ENCODE results near the gene CREG2.
"Not testable (repeated sequence)": the region's sequence is repeated elsewhere in the genome, so short reads cannot be mapped to it uniquely, and the experiment has no call there.

The CREG2 gene

DNA sequence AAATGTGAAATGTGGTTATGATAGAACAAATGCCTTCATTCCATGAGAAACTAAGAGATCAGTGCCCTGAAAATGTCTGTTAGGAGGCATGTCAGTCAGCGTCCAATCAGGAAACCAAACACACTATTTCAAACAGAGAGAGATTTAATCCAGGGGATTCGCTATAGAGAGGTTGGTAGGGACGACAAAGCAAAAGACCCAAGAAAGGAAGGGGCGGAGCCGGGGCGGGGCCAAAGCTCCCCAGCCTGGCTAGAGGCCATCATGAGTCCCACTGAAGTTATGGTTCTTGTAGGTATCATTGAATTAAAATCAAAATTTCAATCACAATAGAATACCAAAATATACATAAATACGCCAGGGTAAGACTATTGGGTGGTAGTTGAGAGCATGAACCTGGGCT lies 45.9 kb downstream of the CREG2 start:
- peak in 1 of 4 experiments; percentile 9 for DNase-seq

DNA sequence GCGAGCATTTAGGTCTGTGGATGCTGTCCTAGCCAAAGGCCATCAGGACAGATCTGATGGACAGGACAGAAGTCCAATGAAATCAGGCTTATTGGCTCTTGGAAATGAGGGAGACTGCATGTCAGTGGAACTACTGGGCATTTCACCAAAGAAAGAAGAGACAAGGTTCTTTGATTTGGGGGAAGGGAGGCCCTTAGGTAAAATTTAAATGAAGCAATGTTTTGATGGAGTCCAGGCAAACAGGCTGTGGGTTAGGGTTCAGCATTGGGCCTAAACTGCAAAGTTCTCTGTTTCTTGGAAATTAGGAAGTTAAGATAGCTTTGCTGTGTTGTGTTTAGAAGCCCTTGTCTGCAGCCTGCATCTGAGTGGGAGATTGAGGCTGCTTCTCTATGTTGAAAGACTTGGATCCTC lies 47.2 kb downstream of the CREG2 start:
- DNase-seq: no peak

DNA sequence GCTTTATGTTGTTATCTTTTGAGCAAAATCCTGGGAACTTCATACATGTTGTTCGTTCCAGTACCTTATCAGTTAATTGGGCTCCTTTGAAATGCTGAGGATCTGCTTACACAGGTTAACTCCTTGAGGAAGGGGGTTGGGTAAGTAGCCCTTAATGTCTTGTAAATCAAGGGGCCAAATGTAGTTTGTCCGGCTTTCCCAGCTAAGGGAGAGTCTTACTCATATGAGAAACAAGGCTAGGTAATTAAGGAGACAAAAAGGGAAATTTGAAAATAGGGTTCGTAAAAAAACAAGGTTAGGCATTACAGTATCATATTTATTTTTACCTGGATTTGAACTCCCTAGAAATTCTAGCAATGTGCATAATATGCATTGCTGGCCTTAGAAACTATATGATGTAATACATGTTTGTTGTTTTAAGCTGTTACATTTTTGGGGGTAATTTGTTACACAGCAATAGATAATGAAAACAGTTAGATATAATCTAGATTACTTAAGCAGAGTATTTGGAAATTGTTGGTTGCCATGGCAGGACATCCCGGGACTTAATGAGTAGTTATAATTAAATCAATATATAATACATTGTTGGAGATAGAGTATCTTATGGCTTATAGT lies 47.9 kb downstream of the CREG2 start:
- DNase-seq: no peak

DNA sequence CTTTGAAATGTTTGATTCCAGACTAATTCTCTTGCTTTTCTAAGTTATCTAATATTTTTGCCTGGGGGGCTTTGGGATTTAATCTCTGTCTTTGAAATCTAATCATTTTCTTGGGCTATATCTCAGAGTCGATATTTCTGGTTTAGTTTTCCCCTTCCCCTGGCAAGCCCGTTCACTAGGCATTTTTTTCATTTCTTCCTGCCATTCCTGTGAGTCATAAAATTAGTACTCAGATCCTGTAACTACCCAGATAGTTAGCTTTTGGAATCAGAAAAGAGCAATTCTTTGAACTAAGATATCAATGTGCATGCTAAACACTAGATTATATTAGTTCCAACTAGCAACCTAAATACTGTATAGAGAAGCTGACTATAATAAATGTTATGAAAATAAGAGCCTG lies 49.4 kb downstream of the CREG2 start:
- DNase-seq: no peak

DNA sequence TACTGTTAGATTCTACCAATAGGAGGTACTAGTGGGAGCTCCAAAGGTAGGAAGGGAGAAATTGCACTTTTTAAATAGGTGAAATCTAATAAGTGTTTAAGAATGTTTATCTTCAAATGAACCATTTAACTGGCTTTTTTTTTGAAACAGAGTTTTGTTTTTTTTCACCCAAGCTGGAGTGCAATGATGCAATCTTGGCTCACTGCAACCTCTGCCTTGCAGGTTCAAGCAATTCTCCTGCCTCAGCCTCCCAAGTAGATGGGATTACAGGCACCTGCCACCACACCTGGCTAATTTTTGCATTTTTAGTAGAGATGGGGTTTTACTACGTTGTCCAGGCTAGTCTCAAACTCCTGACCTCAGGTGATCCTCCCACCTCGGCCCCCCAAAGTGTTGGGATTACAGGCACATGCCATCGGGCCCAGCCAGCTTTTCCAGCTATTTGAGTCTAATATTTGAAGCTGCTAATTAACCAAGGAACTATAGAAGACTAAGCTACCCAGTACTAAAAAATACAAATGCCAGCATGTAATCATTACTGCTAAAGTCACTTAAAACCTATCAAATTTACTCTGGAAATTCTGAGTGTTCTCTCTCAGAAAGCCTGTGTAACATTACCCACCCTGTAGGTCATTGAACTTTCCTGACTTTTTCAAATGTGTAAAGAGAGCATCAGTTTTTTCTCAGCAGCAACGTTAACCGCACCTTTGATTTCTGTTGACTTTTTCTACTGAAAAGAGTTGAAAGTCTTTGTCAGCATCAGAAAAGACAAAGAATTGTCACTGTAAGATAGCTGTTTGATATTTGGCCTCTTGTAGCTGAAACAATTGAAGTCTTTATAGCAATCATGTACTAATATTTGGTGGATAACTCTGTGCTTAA lies 54.2 kb downstream of the CREG2 start:
- DNase-seq: no peak

DNA sequence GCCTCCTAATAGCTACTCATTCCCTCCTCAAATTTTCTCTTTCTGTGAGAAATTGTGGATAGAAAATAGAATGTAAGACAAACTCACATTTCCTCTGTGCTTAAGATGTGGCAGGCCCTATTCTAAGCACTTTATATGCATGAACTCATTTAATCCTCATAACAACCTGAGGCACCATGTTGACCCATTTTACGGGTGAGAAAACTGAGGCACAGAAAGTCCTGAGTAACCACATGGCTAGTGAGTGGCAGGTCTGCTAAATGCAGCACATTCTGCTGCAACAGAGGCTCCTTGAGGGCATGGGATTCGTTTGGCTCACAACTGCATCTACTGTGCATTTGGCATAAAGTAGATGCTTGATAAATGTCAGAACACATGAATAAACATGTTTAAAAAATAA lies 56.1 kb downstream of the CREG2 start:
- no peak for DNase-seq

DNA sequence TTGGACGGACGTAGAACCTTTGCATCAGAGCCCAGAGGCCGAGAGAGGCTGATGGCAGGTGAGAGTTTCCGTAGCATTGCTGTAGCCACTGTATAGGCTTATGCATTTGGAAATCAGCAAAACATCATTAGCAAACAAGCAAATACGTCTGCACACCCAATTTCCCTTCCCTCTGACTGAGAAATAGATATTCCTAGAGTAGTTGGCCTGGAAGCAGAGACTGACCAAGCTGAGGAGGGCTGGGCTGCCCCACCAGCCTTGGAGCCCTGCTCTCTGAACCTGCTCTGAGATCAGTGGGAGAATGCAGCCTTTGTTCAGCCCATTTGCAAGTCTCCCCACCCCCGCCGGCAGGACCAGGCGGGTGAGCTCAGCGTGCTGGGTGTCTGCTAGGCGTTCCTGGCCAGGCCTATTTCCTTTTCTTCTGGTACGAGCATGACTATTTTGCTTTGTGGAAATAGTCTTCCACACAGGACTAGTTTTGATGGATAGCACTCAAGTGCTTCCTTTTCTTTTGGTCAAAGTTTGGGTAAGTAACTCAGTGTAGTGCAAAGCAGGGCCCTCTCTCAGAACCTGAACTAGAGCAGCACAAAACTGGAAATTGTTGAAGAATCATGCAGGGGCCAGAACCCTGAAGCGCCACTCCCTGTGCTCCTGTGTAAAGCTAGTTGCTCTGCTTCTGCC lies 56.9 kb downstream of the CREG2 start:
- no peak for DNase-seq

DNA sequence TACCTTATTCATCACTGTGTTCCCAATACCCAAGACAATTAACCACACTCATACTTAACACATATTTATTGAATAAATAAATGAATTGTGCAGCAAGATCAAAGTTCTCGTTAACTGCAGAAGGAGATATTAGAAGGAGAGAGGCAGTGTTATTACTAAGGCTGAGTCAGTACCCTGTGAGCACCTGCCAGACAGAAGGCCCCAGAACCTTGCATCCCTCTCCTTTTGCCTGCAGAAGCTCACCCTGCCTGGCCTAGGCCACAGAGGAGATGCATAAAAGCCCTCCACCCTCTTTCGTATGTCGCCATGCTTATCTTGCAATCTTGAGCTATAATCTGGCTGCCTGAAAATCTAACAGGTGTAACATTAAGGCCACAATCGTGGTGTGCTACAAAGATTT lies 58.3 kb downstream of the CREG2 start:
- no peak for DNase-seq

DNA sequence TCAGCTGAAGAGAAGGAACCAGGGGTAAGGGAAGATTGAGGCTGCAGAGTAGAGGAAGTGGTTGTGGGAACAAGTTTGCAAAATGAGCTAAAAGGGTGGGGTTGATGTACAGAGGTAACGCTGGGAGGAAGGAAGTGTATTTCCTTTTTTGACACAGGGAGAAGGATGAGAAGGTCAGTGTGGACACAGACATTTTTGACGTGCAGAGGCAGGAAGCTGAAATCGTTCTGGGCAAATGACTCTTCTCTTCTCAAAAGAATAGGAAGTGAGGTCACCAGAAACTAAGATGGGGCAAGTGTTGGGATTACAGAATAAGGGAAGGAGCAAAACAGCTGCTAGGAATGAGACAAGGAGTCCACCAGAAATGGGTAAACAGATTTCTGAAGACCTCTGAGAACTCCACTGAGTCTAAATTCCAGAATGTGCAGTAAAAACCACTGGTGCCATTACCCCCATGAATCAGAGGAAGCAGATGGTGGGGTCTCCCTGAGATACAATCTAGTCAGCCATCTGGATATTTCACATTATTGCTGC lies 58.8 kb downstream of the CREG2 start:
- DNase-seq: no peak

DNA sequence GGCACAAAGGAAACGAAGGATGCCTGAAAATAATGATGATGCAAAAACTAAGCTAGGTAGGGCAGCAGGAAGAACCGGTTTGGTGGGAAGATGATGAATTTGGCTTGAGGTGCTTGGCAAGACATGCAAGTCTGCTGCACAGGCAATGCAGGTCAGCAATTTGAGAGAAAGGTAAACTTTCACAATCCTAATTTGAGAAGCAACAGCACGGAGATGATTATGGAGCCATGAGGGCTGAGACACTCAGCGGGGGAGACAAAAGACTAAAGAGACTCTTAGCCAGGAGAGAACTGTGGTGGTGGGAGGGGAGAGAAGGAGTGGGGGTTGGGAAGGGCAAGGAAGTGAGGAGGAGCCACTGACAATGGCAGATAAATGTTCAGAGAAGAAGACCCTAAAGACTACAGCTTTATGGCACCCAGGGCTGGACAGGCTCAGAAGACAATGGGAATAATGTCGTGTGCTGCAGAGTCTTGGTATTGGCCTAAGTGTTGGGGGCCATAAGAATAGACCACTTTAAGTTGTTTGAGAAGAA lies 59.4 kb downstream of the CREG2 start:
- DNase-seq: no peak

DNA sequence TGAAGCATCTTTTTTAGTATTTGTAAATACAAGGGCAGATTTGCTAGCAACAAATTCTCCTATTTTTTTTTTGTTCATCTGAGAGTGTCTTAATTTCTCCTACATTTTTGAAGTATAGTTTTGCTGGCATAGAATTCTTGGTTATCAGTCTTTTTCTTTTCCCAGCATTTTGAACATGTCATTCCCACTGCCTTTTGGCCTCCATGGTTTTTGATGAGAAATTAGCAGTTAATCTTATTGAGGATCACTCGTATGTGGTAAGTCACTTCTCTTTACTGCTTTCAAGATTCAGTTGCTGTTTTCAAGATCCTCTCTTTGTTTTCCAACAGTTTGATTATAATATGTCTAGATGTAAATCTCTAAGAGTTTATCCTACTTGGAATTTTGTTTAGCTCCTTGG lies 61.9 kb downstream of the CREG2 start:
- no peak for DNase-seq

DNA sequence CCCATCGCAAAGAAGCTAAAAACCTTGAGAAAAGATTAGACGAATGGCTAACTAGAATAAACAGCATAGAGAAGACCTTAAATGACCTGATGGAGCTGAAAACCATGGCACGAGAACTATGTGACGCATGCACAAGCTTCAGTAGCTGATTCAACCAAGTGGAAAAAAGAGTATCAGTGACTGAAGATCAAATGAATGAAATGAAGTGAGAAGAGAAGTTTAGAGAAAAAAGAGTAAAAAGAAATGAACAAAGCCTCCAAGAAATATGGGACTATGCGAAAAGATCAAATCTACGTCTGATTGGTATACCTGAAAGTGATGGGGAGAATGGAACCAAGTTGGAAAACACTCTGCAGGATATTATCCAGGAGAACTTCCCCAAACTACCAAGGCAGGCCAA lies 70.7 kb downstream of the CREG2 start:
- DNase-seq: not testable (repeated sequence)

DNA sequence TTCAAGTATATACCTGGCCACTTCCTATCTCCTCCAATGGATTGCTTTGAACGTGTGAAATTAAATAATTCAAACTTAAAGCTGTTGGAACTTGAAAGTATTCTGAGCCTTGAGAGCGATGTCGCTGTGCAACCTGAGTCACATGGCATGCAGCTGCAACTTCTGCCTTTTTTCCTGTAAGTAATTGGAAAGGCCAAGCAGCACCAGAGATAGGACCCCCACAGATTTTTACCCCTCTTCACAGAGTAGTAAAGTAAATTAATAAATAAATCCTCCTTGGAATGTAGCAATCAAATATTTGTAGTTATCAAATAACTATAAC lies 75.6 kb downstream of the CREG2 start:
- DNase-seq: no peak

DNA sequence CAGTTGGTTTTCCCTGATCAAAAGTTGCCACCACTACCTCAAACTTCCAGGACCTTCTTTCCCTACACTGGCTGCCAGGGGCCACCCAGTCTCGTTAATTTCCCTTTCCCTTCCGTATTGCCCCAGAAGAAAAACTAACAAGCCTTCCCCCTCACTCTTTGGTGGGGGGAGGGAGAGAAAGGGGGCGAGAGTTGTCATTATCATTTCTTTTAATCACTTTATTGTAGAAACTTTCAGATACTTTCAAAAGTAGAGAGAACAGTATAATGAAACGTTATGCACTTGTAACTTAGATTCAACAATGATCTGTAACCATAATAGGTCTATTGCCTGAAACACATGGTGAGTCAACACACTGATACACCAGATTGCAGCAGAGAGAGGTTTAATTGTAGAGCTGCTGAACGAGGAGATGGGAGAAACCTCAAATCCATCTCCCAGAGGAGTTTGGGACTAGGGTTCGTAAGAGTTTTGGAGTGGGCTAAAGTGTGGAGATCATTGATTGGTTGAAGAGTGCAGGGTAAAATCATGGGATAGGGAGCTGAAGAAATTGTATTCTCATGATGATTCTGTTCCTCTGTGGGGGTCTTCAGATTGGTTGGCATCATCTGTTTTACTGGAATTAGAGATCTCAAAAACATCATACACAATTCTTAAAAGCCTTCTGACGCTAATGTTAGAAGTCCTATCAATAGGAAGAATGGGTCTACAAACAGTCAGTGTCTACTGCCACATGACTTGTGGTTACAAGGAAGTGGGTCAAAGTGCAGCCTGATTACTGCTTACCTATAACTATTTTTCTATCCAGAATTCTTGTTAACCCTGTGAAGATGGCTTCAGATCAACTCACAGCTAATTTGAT lies 76.2 kb downstream of the CREG2 start:
- no peak for DNase-seq

DNA sequence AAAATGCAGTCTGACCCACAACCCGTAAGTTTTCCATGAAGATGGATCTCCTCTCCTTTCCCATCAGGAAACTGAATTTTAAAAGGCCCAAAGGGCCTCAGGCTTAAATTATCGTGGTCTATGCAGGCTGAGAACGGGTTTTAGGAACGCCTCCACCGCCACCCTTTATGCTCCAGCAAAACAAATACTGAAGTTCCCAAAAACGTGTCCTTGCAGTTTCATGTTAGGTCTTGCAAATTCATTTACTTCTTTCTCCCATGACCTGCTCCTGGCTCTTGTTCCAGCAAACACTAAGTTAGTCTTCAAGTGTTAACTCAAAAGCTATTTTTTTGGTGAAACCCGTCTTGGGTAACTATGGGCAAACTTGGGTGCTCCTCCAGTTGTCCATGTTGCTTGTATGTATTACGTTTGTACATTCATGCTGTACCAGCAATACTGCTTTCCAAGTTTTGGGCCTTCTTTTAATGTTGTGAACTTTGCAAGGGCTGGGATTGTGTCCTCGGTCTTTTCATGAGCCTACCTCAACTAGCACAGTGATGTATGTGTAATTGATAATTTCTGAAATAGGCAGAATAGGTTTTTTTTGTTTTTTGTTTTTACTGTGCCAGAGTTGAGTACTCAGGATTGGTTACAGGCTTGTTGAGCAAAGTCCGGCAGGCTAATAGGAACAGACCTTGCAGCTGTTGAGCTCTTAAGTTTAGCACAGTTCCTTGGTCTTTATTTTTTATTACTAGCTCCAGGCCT lies 77.0 kb downstream of the CREG2 start:
- DNase-seq: no peak

DNA sequence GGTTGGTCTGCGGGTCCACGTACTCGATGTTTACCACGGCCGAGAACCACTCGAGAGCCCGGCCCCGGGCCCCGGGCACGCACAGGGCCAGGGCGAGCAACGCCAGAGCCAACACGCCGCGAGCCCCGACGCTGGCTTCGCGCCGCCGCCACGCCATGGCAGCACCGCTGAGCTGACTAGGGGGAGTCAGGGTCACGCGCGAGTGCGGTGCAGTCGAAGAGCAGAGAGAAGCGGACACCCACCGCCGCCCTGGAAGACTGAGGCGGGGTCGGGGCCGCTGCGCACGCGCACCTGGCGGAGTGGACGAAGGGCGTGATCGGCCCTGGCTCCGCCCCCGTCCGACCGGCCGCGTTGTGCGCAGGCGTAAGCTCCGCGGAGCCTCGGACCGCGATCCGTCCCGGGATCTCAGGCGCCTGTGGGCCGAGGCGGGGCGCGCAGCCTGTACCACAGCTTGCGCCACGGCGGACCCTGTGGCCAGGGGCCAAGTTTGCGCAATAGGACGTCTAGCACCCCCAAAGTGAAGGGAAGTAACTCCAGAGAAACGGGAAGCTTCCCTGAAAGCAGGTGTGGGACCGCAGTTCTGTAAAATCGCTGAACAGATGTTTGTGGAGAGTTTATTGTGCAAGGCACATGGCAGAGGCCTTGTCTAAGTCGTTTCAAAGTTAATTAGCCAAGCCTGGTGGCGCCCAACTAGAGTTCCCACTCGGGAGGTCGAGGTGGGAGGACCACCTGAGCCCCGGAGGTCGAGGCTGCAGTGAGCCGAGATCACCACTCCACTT lies 78.7 kb downstream of the CREG2 start, which contains the start of gene RNF149:
RNF149 (minus strand) TSS at position 270 of the 779 bp plus-strand sequence; CDS start at position 157, 113 bp downstream.
- peak; percentile 85 to 89 (median 87) for DNase-seq

DNA sequence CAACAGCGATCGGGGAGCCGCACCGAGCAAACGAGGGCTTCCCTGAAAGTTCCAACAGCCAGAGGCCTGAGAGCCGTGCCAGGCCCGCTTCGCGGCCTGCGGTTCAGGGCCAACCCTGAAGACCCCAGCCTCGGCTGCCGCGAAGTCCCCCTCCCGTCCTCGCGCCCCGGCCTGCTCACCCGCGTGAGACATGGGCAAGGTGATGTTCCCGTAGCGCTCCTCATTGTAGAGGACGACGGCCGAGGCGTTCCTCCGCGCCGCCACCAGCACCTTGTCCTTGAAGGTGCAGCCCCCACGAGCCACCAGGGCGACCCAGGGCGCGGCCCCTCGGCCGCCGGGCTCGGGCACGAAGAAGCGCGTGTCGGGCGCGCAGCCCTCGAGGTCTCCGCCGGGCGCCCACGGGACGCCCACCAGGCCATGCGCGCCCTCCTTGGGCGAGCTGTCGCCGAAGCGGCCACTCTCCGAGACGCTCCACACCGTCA lies 79.3 kb downstream of the CREG2 start:
- no peak for DNase-seq

DNA sequence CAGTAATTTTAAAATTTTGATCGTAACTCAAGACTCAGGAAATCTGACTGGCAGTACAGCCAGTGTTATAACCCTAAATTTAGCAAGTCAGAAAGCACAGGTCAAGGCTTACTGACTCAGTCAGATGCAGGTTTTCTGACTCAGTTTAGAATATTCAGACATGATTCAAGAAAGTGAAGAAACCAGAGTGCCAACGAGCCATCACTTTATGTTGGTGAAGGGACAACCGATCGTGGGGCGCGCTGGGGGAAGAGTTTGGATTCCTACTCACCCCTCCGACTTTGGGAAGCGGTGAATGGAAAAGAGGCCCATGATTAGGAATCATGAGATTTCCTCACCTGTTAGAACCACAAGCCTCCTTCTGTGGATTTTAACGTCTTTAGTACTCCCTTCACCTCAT lies 79.8 kb downstream of the CREG2 start:
- no peak for DNase-seq

DNA sequence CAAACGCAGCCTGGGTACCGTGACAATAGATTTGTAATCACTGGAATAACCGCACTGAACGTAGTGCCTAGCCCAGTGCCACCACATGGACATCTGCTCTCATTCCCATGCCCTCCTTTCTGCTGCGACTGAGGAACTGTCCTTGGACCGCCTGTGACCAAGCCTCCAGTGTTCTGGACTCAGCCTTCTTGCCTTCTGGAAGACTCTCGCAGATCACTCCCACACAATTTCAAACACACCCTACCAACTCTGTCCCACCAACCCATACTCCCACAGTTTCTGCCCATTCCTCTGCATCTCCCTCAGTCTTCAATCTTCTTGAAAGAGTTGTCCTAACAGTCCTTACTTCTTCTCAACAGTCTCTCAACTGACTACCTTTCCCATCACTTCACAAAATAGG lies 80.9 kb downstream of the CREG2 start:
- no peak for DNase-seq

DNA sequence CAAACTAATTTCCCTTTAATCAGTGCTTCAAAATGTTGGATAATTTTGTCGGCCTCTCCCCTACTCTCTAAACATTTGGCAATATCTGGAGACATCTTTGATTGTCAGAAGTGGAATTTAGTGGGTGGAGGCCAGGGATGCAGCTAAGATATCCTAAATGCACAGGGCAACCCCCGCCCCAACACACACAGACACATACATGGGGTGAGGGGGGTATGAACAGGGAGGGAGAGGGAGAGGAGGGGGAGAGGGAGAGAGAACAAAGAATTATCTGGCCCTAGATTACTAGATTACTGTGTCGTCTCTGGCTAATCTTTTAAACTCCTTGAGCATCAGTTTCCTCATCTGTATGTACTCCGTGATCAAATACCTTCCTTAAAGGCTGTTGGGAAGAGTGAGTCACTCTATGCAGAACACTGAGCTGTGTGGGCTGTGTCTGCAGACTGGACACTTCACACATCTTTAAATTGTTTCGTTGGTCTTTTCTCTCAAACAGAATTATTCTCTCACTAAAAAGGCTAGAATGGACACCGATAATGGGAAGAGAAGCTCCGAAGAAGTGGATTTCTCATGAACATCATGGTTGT lies 81.7 kb downstream of the CREG2 start:
- DNase-seq: no peak
